Left ventricle myocardium inferior (tissue), 1 donor: ENCODE data around the gene CAAP1. TPM values are rescaled to one million over a fixed set of nuclear protein-coding genes. Genes with fewer than 3 reads are reported as not detected.

Experiments used
- DNase-seq: peaks from one replicate; pipeline ENCODE4 v3.0.0-alpha.2; 2020
- H3K27ac ChIP-seq: fragments of 200-600 bp; replicated peaks from 2 replicates; pipeline ENCODE4 v1.8.0; 2021
- H3K27me3 ChIP-seq: fragments of 200-600 bp; 2 replicates; pipeline ENCODE4 v1.8.0; 2021; ENCODE audit warnings: low read depth
- H3K36me3 ChIP-seq: fragments of 200-600 bp; 2 replicates; pipeline ENCODE4 v1.8.0; 2021
- H3K4me1 ChIP-seq: fragments of 200-600 bp; 2 replicates; pipeline ENCODE4 v1.8.0; 2021
- H3K4me3 ChIP-seq: fragments of 200-600 bp; 2 replicates; pipeline ENCODE4 v1.8.0; 2021; ENCODE audit warnings: mild to moderate bottlenecking, moderate library complexity
- H3K9me3 ChIP-seq: fragments of 200-600 bp; replicated peaks from 2 replicates; pipeline ENCODE4 v1.8.0; 2021
- CTCF ChIP-seq: fragments of 200-600 bp; IDR thresholded peaks from 2 replicates; pipeline ENCODE4 v1.8.0; 2021; ENCODE audit warnings: antibody characterized with exemption, mild to moderate bottlenecking, borderline replicate concordance
- intact Hi-C: fragments of 100-400 bp; cut with micrococcal nuclease; formaldehyde crosslinking; loops from one replicate; pipeline ENCODE4 v1.11.0; 2022
- total RNA-seq: library from RNA; stranded (reverse); fragmentation: NEBNext Ultra II Directional; extraction: Animal tissue kit (Norgen Biotek cat#: 25700); gene quantifications from one replicate; pipeline ENCODE4 v1.2.1, GENCODE V29; 2021
- donor health status: DM: no; HTN: yes; CAD: no; lungs with severe emphysema.

The CAAP1 gene
- total RNA-seq, 1 donor from 2014 or later, result 7.9 TPM

- Histone ChIP-seq H3K27me3 (no peaks in the 10 kb centered on the region), H3K27ac (no peak overlapping the region), H3K36me3 (no peaks in the 10 kb centered on the region), H3K4me3 (no peak overlapping the region), H3K9me3 (no peaks in the 10 kb centered on the region), H3K4me1 (no peaks in the 10 kb centered on the region)
- no peak for TF ChIP-seq CTCF
- DNase-seq, result no peak
- intact Hi-C loops, result no loop called here
Observed at GRCh38 chr9:26809795-26810194, 82.8 kb downstream of the CAAP1 start.

DNA sequence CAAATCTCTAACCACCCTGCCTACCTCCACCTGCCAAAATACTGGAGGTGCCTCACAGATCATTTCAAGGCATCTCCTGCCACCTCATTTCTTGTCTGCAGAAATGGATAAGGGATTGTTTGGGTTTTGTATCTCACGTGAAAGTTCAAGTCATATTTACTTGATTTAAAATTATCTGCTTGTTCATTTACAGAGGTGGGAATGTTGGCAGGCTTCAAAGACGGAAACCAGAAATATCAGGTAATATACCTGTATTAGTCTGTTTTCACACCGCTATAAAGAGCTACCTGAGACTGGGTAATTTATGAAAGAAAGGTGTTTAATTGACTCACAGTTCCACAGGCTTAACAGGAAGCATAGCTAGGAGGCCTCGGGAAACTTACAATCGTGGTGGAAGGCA is 85.4 kb downstream of the CAAP1 start:
- no peaks in the 10 kb centered on the region for H3K36me3 ChIP-seq
- no peaks in the 10 kb centered on the region for H3K27me3 ChIP-seq
- intact Hi-C loops, result no loop called here
- DNase-seq, result no peak
- no peaks in the 10 kb centered on the region for H3K9me3 ChIP-seq
- no peak for TF ChIP-seq CTCF
- no peaks in the 10 kb centered on the region for H3K4me1 ChIP-seq
- H3K27ac ChIP-seq, result no peak overlapping the region
- no peak overlapping the region for H3K4me3 ChIP-seq

DNA sequence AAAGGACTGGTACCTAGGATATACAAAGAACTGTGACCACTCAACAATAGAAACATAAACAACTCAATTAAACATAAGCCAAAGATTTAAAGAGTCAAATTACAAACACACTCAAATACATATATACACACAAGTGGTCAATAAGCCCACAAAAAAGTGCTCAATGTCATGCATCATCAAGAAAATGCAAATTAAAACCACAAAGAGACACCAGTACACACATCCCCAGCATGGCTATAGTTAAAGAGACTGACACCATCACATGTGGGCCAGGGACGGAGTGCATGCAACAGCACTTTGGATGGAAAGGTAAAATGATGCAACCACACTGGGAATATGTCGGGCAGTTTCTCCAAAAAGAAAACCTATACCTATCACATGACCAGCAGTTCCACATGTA is 89.7 kb downstream of the CAAP1 start:
- Histone ChIP-seq H3K4me3 (no peak overlapping the region), H3K9me3 (no peaks in the 10 kb centered on the region), H3K36me3 (no peaks in the 10 kb centered on the region), H3K4me1 (no peaks in the 10 kb centered on the region), H3K27me3 (no peaks in the 10 kb centered on the region), H3K27ac (no peak overlapping the region)
- no peak for DNase-seq
- no peak for TF ChIP-seq CTCF
- intact Hi-C loops, result no loop called here

DNA sequence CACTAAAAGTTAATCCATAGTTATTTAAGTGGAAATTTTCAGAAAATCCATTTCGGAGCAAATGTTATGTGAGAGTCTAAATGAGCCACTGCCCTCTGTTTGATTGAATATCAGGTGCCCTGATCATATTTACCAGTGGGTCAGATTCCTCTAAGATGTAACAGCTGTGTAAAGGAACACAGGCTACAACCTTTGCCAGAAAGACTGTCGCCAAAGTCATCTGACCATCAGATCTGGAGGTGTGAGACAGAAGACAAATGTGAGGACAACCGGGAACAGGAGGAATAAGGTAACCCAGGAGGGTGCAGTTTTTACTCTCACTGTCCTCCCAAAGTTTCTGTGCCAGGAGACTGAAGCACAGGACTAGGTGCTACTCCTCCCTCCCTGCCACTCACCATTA is 90.8 kb downstream of the CAAP1 start:
- no peak for DNase-seq
- intact Hi-C loops, result no loop called here

GRCh38 chr9:26800322-26800721 is 92.3 kb downstream of the CAAP1 start:
- Histone ChIP-seq H3K4me3 (no peak overlapping the region), H3K4me1 (no peaks in the 10 kb centered on the region), H3K27me3 (no peaks in the 10 kb centered on the region), H3K36me3 (no peaks in the 10 kb centered on the region), H3K9me3 (no peaks in the 10 kb centered on the region), H3K27ac (no peak overlapping the region)
- no peak for DNase-seq
- TF ChIP-seq CTCF, result no peak
- intact Hi-C loops, result no loop called here

More for the DNA sequence above, 90.8 kb downstream of the CAAP1 start:
- Histone ChIP-seq H3K36me3 (no peaks in the 10 kb centered on the region), H3K27ac (no peak overlapping the region), H3K27me3 (no peaks in the 10 kb centered on the region), H3K4me1 (no peaks in the 10 kb centered on the region), H3K9me3 (no peaks in the 10 kb centered on the region), H3K4me3 (no peak overlapping the region)
- TF ChIP-seq CTCF, result no peak

GRCh38 chr9:26791274-26791673 is 101.3 kb downstream of the CAAP1 start:
- no peak overlapping the region for H3K4me3 ChIP-seq
- no peak for TF ChIP-seq CTCF
- H3K4me1 ChIP-seq, result no peaks in the 10 kb centered on the region
- H3K36me3 ChIP-seq, result no peaks in the 10 kb centered on the region
- H3K27ac ChIP-seq, result no peak overlapping the region
- no peak for DNase-seq
- intact Hi-C loops, result no loop called here
- H3K27me3 ChIP-seq, result no peaks in the 10 kb centered on the region
- peaks cover 18% of the 10 kb centered on the region for H3K9me3 ChIP-seq
